ENCODE data around the gene KMT2E.

The KMT2E gene

GRCh38 chr7:105107458-105107857 is 93.5 kb downstream of the KMT2E start:
- DNase-seq, result no peak
- H2AFZ ChIP-seq (ENCODE audit: insufficient read depth, low read length, poor library complexity), result no peak overlapping the region
- H2BK5ac ChIP-seq (ENCODE audit: low read depth, low read length, poor library complexity), result no peak overlapping the region
- H3K4me3 ChIP-seq (ENCODE audit: low read depth, low read length), result no peak overlapping the region
- no peak overlapping the region for H3K4ac ChIP-seq (ENCODE audit: low read depth, low read length)
- no peak overlapping the region for H3K4me2 ChIP-seq (ENCODE audit: low read length)
- H4K12ac ChIP-seq (ENCODE audit: low read depth, low read length), result no peak overlapping the region
- H3K27ac ChIP-seq (ENCODE audit: low read depth, low read length), result no peak overlapping the region
- H3K9ac ChIP-seq (ENCODE audit: low read length), result no peak overlapping the region
- H3K79me1 ChIP-seq (ENCODE audit: low read length), result no peaks in the 10 kb centered on the region
- H3K9me3 ChIP-seq (ENCODE audit: insufficient read depth, low read depth, low read length), result no peaks in the 10 kb centered on the region
- H4K91ac ChIP-seq (ENCODE audit: low read depth, low read length), result no peak overlapping the region
- H3K23ac ChIP-seq (ENCODE audit: low read length), result no peak overlapping the region
- H2BK12ac ChIP-seq (ENCODE audit: low read length), result no peak overlapping the region
- peaks cover 22 to 38% of the 10 kb centered on the region in 2 experiments for H3K36me3 ChIP-seq (ENCODE audit: control insufficient read depth in 1 of 2, insufficient read depth in 2 of 2, low read length in 2 of 2)
- H3K27me3 ChIP-seq (ENCODE audit: insufficient read depth, low read length), result no peaks in the 10 kb centered on the region
- no peak overlapping the region for H4K8ac ChIP-seq (ENCODE audit: low read depth, low read length)
- no peak overlapping the region for H3K14ac ChIP-seq (ENCODE audit: low read length)
- no peaks in the 10 kb centered on the region for H3K79me2 ChIP-seq (ENCODE audit: control insufficient read depth, insufficient read depth, low read length, poor library complexity)
- no CpG with 5 or more reads among the region's 9 CpGs for WGBS (ENCODE audit: extremely low coverage, insufficient coverage, insufficient read length)
- no peak overlapping the region for H2BK120ac ChIP-seq (ENCODE audit: insufficient read depth, low read length, poor library complexity)
- H2AK5ac ChIP-seq (ENCODE audit: low read length), result no peak overlapping the region
- H3K4me1 ChIP-seq (ENCODE audit: control insufficient read depth in 1 of 2, insufficient read depth in 2 of 2, low read length in 2 of 2), result no peaks in the 10 kb centered on the region
- no peak overlapping the region for H3K18ac ChIP-seq (ENCODE audit: low read length)

DNA sequence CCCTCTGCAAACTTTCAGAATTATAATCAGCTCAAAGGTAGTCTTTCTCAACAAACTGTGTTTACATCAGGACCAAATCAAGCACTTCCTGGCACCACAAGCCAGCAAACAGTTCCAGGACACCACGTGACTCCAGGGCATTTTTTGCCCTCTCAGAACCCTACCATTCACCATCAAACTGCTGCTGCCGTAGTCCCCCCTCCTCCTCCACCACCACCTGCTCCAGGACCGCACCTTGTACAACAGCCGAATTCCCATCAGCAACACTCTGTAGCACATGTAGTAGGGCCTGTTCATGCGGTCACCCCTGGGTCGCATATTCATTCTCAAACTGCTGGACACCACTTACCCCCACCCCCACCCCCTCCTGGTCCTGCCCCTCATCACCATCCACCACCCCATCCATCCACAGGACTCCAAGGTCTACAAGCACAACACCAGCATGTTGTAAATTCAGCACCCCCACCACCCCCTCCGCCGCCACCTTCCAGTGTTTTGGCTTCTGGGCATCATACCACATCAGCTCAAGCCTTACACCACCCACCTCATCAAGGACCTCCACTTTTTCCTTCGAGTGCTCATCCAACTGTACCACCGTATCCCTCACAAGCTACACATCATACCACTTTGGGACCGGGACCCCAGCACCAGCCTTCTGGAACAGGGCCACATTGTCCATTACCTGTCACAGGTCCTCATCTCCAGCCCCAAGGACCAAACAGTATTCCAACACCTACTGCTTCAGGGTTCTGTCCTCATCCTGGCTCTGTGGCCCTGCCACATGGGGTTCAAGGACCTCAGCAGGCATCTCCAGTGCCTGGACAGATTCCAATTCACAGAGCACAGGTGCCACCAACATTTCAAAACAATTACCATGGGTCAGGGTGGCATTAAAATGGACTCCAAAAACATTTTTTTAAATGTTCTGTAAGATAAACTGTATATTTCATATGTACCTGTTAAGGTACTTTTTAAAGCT is 98.7 kb downstream of the KMT2E start:
- no peak overlapping the region for H4K91ac ChIP-seq (ENCODE audit: low read depth, low read length)
- H3K4me1 ChIP-seq (ENCODE audit: control insufficient read depth in 1 of 2, insufficient read depth in 2 of 2, low read length in 2 of 2), result no peaks in the 10 kb centered on the region
- H3K27ac ChIP-seq (ENCODE audit: low read depth, low read length), result no peak overlapping the region
- H2BK5ac ChIP-seq (ENCODE audit: low read depth, low read length, poor library complexity), result no peak overlapping the region
- H3K79me1 ChIP-seq (ENCODE audit: low read length), result no peaks in the 10 kb centered on the region
- no peak overlapping the region for H4K8ac ChIP-seq (ENCODE audit: low read depth, low read length)
- H2AFZ ChIP-seq (ENCODE audit: insufficient read depth, low read length, poor library complexity), result no peak overlapping the region
- no peak overlapping the region for H3K4ac ChIP-seq (ENCODE audit: low read depth, low read length)
- no peak overlapping the region for H3K4me2 ChIP-seq (ENCODE audit: low read length)
- WGBS (ENCODE audit: extremely low coverage, insufficient coverage, insufficient read length), result no CpG with 5 or more reads among the region's 11 CpGs
- peak overlapping the region; percentile 9 for H3K4me3 ChIP-seq (ENCODE audit: low read depth, low read length)
- peaks cover 19 to 27% of the 10 kb centered on the region in 2 experiments for H3K36me3 ChIP-seq (ENCODE audit: control insufficient read depth in 1 of 2, insufficient read depth in 2 of 2, low read length in 2 of 2)
- H3K9ac ChIP-seq (ENCODE audit: low read length), result peak overlapping the region; percentile 67
- H3K27me3 ChIP-seq (ENCODE audit: insufficient read depth, low read length), result no peaks in the 10 kb centered on the region
- H3K79me2 ChIP-seq (ENCODE audit: control insufficient read depth, insufficient read depth, low read length, poor library complexity), result no peaks in the 10 kb centered on the region
- H2AK5ac ChIP-seq (ENCODE audit: low read length), result no peak overlapping the region
- H3K18ac ChIP-seq (ENCODE audit: low read length), result no peak overlapping the region
- no peak overlapping the region for H3K14ac ChIP-seq (ENCODE audit: low read length)
- no peaks in the 10 kb centered on the region for H3K9me3 ChIP-seq (ENCODE audit: insufficient read depth, low read depth, low read length)
- no peak overlapping the region for H2BK12ac ChIP-seq (ENCODE audit: low read length)
- no peak for DNase-seq
- H3K23ac ChIP-seq (ENCODE audit: low read length), result no peak overlapping the region
- no peak overlapping the region for H2BK120ac ChIP-seq (ENCODE audit: insufficient read depth, low read length, poor library complexity)
- no peak overlapping the region for H4K12ac ChIP-seq (ENCODE audit: low read depth, low read length)

DNA sequence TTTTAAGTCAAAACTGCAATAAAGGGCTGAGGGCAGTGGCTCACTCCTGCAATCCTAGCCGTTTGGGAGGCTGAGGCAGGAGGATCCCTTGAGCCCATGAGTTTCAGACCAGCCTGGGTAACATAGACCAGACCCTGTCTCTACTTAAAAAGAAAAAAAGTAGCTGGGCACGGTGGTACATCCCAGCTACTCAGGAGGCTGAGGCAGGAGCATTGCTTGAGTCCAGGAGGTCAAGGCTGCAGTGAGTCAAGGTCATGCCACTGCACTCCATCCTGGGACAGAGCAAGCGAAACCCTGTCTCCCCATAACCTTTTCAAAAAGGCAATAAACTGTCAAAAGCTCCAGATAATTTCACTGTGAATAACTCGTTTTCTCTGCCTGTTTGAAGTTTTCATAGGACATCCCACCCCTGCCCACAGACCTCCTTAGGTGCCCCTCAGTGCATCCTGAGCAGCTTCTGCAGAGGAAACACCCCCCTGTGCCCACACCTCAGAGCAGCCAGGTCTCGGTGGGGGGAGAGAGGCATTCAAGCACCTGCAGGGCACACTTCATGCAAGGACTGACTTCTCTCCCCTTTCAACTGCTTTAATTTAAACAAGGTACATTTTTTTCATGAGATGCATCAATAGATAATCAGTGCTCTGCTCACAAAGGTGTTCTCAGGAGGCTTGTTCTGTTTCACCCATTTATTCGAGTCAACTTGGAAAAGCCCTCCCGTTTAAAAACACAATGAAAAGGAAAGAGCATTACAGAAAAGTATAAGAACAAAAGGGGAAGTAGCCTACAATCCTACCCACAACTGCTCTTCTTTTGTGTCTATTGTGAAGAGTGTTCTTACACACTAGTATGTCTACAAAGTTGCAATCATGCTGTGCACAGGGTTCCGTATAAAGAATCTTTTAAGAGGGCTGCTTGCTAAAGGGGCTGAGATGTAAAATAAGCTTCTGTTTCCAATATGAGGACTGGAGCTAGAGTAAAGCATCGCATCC is 104.9 kb downstream of the KMT2E start:
- no peak overlapping the region for H3K4me3 ChIP-seq (ENCODE audit: low read depth, low read length)
- H3K9ac ChIP-seq (ENCODE audit: low read length), result no peak overlapping the region
- no peak overlapping the region for H2BK5ac ChIP-seq (ENCODE audit: low read depth, low read length, poor library complexity)
- no peak overlapping the region for H3K4me2 ChIP-seq (ENCODE audit: low read length)
- no peak overlapping the region for H3K4ac ChIP-seq (ENCODE audit: low read depth, low read length)
- no peak overlapping the region for H3K27ac ChIP-seq (ENCODE audit: low read depth, low read length)
- H2BK120ac ChIP-seq (ENCODE audit: insufficient read depth, low read length, poor library complexity), result no peak overlapping the region
- H3K14ac ChIP-seq (ENCODE audit: low read length), result no peak overlapping the region
- no CpG with 5 or more reads among the region's 9 CpGs for WGBS (ENCODE audit: extremely low coverage, insufficient coverage, insufficient read length)
- no peak overlapping the region for H4K8ac ChIP-seq (ENCODE audit: low read depth, low read length)
- H2BK12ac ChIP-seq (ENCODE audit: low read length), result no peak overlapping the region
- no peak overlapping the region for H2AK5ac ChIP-seq (ENCODE audit: low read length)
- H3K79me2 ChIP-seq (ENCODE audit: control insufficient read depth, insufficient read depth, low read length, poor library complexity), result no peaks in the 10 kb centered on the region
- H3K4me1 ChIP-seq (ENCODE audit: control insufficient read depth in 1 of 2, insufficient read depth in 2 of 2, low read length in 2 of 2), result no peaks in the 10 kb centered on the region
- H4K91ac ChIP-seq (ENCODE audit: low read depth, low read length), result no peak overlapping the region
- DNase-seq, result no peak
- no peaks in the 10 kb centered on the region for H3K9me3 ChIP-seq (ENCODE audit: insufficient read depth, low read depth, low read length)
- no peak overlapping the region for H3K18ac ChIP-seq (ENCODE audit: low read length)
- no peak overlapping the region for H4K12ac ChIP-seq (ENCODE audit: low read depth, low read length)
- no peak overlapping the region for H3K23ac ChIP-seq (ENCODE audit: low read length)
- H3K36me3 ChIP-seq (ENCODE audit: control insufficient read depth in 1 of 2, insufficient read depth in 2 of 2, low read length in 2 of 2), result peaks cover 3 to 4% of the 10 kb centered on the region in 2 experiments
- no peak overlapping the region for H2AFZ ChIP-seq (ENCODE audit: insufficient read depth, low read length, poor library complexity)
- no peaks in the 10 kb centered on the region for H3K27me3 ChIP-seq (ENCODE audit: insufficient read depth, low read length)
- H3K79me1 ChIP-seq (ENCODE audit: low read length), result no peaks in the 10 kb centered on the region

DNA sequence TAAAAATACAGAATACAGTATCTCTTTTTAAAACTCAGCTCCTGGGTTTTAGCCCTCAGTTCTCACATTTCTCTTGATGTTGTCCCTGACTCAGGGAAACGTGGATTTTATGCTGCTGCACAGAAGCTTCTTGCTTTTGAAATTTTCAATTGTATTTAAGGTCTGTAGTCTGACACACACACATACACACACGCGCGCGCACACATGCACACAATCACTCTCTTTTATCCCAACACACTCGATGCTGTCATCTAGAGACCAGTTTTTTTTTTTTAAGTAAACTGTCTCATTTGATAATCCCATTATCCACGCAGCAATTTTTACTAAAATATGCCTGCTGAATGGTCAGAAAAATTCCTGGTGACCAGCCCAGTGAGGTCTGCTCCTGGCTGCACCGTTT is 108.6 kb downstream of the KMT2E start:
- DNase-seq, result no peak
- WGBS (ENCODE audit: extremely low coverage, insufficient coverage, insufficient read length), result no CpG with 5 or more reads among the region's 8 CpGs
- no peak overlapping the region for H4K91ac ChIP-seq (ENCODE audit: low read depth, low read length)
- H2BK12ac ChIP-seq (ENCODE audit: low read length), result no peak overlapping the region
- no peaks in the 10 kb centered on the region for H3K4me1 ChIP-seq (ENCODE audit: control insufficient read depth in 1 of 2, insufficient read depth in 2 of 2, low read length in 2 of 2)
- H2AFZ ChIP-seq (ENCODE audit: insufficient read depth, low read length, poor library complexity), result no peak overlapping the region
- no peaks in the 10 kb centered on the region for H3K79me1 ChIP-seq (ENCODE audit: low read length)
- H2BK120ac ChIP-seq (ENCODE audit: insufficient read depth, low read length, poor library complexity), result no peak overlapping the region
- H4K12ac ChIP-seq (ENCODE audit: low read depth, low read length), result no peak overlapping the region
- H4K8ac ChIP-seq (ENCODE audit: low read depth, low read length), result no peak overlapping the region
- no peak overlapping the region for H3K14ac ChIP-seq (ENCODE audit: low read length)
- no peak overlapping the region for H3K4ac ChIP-seq (ENCODE audit: low read depth, low read length)
- no peak overlapping the region for H2BK5ac ChIP-seq (ENCODE audit: low read depth, low read length, poor library complexity)
- no peak overlapping the region for H3K27ac ChIP-seq (ENCODE audit: low read depth, low read length)
- no peak overlapping the region for H3K23ac ChIP-seq (ENCODE audit: low read length)
- peaks cover 6 to 7% of the 10 kb centered on the region in 2 experiments for H3K36me3 ChIP-seq (ENCODE audit: control insufficient read depth in 1 of 2, insufficient read depth in 2 of 2, low read length in 2 of 2)
- H3K4me3 ChIP-seq (ENCODE audit: low read depth, low read length), result no peak overlapping the region
- H3K79me2 ChIP-seq (ENCODE audit: control insufficient read depth, insufficient read depth, low read length, poor library complexity), result no peaks in the 10 kb centered on the region
- no peak overlapping the region for H2AK5ac ChIP-seq (ENCODE audit: low read length)
- peaks cover 2% of the 10 kb centered on the region for H3K9me3 ChIP-seq (ENCODE audit: insufficient read depth, low read depth, low read length)
- no peak overlapping the region for H3K4me2 ChIP-seq (ENCODE audit: low read length)
- no peak overlapping the region for H3K9ac ChIP-seq (ENCODE audit: low read length)
- H3K27me3 ChIP-seq (ENCODE audit: insufficient read depth, low read length), result no peaks in the 10 kb centered on the region
- H3K18ac ChIP-seq (ENCODE audit: low read length), result no peak overlapping the region

Data from trophoblast cell (in vitro differentiated cells and primary cell).